OCI-LY7 (cell line): Measurements from ENCODE around the gene FAM3B.

Experiments used
- CTCF ChIP-seq: fragments of 200-600 bp; sonication (generic); conservative IDR thresholded peaks from 2 replicates; pipeline ENCODE4 v1.5.1; 2014; ENCODE audit warnings: mild to moderate bottlenecking, antibody characterized with exemption, low read length, moderate library complexity, mixed read lengths
- EZH2phosphoT487 ChIP-seq: fragments of 200-600 bp; sonication (generic); IDR thresholded peaks from 2 replicates; pipeline ENCODE4 v1.6.1; 2018; ENCODE audit warnings: low read depth, borderline replicate concordance, mild to moderate bottlenecking, mixed run types, antibody characterized with exemption, low read length, moderate library complexity, mixed read lengths

- TF ChIP-seq CTCF (no peak), EZH2phosphoT487 (no peak)
Observed at GRCh38 chr21:41328660-41329607, 12.3 kb downstream of the FAM3B start.
